Vagina (tissue), 2 donors: ENCODE measurements around the gene CENPB. TPM values are rescaled to one million over a fixed set of nuclear protein-coding genes. Genes with fewer than 3 reads are reported as not detected.

Source experiments
- DNase-seq, 2 donors: peaks; one replicate each; pipeline ENCODE4 v3.0.0-alpha.2; 2017; ENCODE audit errors: extremely low spot score in 2 of 2
- H3K27ac ChIP-seq: fragments of 200-600 bp; sonication (generic); one replicate; pipeline ENCODE4 v1.5.1; 2019
- H3K27me3 ChIP-seq: fragments of 200-600 bp; sonication (generic); one replicate; pipeline ENCODE4 v1.5.1; 2019
- H3K36me3 ChIP-seq, 2 donors: fragments of 200-600 bp; sonication (generic); one replicate each; pipeline ENCODE4 v1.5.1; 2017 to 2019
- H3K4me1 ChIP-seq: fragments of 200-600 bp; sonication (generic); one replicate; pipeline ENCODE4 v1.5.1; 2019
- H3K4me3 ChIP-seq, 2 donors: fragments of 200-600 bp; sonication (generic); 1 replicate in 1 of 2; 2 replicates in 1 of 2; pipeline ENCODE4 v1.5.1; 2016 to 2019
- H3K9me3 ChIP-seq: fragments of 200-600 bp; sonication (generic); one replicate; pipeline ENCODE4 v1.5.1; 2019
- CTCF ChIP-seq, 3 experiments: fragments of 450-650 bp in 2 of 3; fragments of 200-600 bp in 1 of 3; sonication (generic) in 1 of 3; IDR thresholded peaks; one replicate each; pipeline ENCODE4 v1.5.1; 2017 to 2019; ENCODE audit warnings: antibody characterized with exemption in 3 of 3, mild to moderate bottlenecking in 2 of 3, moderate library complexity in 2 of 3
- POLR2A ChIP-seq, 2 donors: fragments of 450-650 bp; IDR thresholded peaks; one replicate each; pipeline ENCODE4 v1.6.1; 2017; ENCODE audit warnings: antibody characterized with exemption in 2 of 2, mild to moderate bottlenecking in 2 of 2, moderate library complexity in 2 of 2
- POLR2AphosphoS5 ChIP-seq, 2 donors: sonication (generic); formaldehyde crosslinking; IDR thresholded peaks; one replicate each; pipeline ENCODE4 v1.9.0; 2017; ENCODE audit warnings: antibody characterized with exemption in 2 of 2, mild to moderate bottlenecking in 2 of 2, low read depth in 1 of 2; ENCODE audit not compliant: insufficient read depth in 1 of 2
- intact Hi-C: fragments of 100-400 bp; cut with DNase I; formaldehyde crosslinking; loops from one replicate; pipeline ENCODE4 v1.15.1; 2023
- total RNA-seq: library from RNA; depleted of rRNA; stranded (reverse); fragments of >200 nt; gene quantifications from one replicate; pipeline ENCODE4 v1.2.3, GENCODE V29; 2016

The CENPB gene
- total RNA-seq, 1 donor from 2014 or later, result 62.9 TPM

GRCh38 chr20:3738111-3739053 is 48.2 kb downstream of the CENPB start:
- TF ChIP-seq POLR2A (IDR thresholded peaks at IDR 0.05) (no peak), POLR2AphosphoS5 (IDR thresholded peaks at IDR 0.05; ENCODE audit: insufficient read depth in 1 of 2, low read depth in 1 of 2) (no peak), CTCF (IDR thresholded peaks at IDR 0.05) (no peak)
- intact Hi-C loops, result no loop called here
- H3K27ac ChIP-seq, result no peak overlapping the region

GRCh38 chr20:3735768-3736167 is 50.8 kb downstream of the CENPB start:
- no peak for TF ChIP-seq POLR2AphosphoS5 (IDR thresholded peaks at IDR 0.05; ENCODE audit: insufficient read depth in 1 of 2, low read depth in 1 of 2)
- TF ChIP-seq POLR2A (IDR thresholded peaks at IDR 0.05), result no peak
- TF ChIP-seq CTCF (IDR thresholded peaks at IDR 0.05), result no peak
- peaks cover 40% of the 10 kb centered on the region for H3K4me1 ChIP-seq
- H3K36me3 ChIP-seq, result no peaks in the 10 kb centered on the region
- no peak overlapping the region for H3K27ac ChIP-seq
- intact Hi-C loops, result no loop called here
- DNase-seq, result no peak
- no peak overlapping the region for H3K4me3 ChIP-seq
- no peaks in the 10 kb centered on the region for H3K27me3 ChIP-seq
- no peaks in the 10 kb centered on the region for H3K9me3 ChIP-seq

More at GRCh38 chr20:3738111-3739053, 48.2 kb downstream of the CENPB start:
- no peaks in the 10 kb centered on the region for H3K9me3 ChIP-seq
- H3K4me3 ChIP-seq, result no peak overlapping the region
- H3K27me3 ChIP-seq, result no peaks in the 10 kb centered on the region
- DNase-seq, result no peak
- no peaks in the 10 kb centered on the region for H3K36me3 ChIP-seq
- peaks cover 32% of the 10 kb centered on the region for H3K4me1 ChIP-seq

GRCh38 chr20:3734111-3734843 is 52.3 kb downstream of the CENPB start:
- no peaks in the 10 kb centered on the region for H3K27me3 ChIP-seq
- no peak for DNase-seq
- intact Hi-C loops, result no loop called here
- H3K4me1 ChIP-seq, result peaks cover 32% of the 10 kb centered on the region
- H3K36me3 ChIP-seq, result no peaks in the 10 kb centered on the region
- H3K27ac ChIP-seq, result peak overlapping the region; percentile 72
- H3K4me3 ChIP-seq, result peak overlapping the region; percentile 42 to 53
- no peak for TF ChIP-seq POLR2AphosphoS5 (IDR thresholded peaks at IDR 0.05; ENCODE audit: insufficient read depth in 1 of 2, low read depth in 1 of 2)
- TF ChIP-seq POLR2A (IDR thresholded peaks at IDR 0.05), result no peak
- no peaks in the 10 kb centered on the region for H3K9me3 ChIP-seq

Other genes with a start within 250 kb of the CENPB start
- not detected for gene GFRA4, start 123.3 kb downstream of the CENPB start, total RNA-seq
- gene ADAM33, start 104.7 kb downstream of the CENPB start, total RNA-seq, result 119 TPM
- gene SIGLEC1, start 74.1 kb downstream of the CENPB start, total RNA-seq, result 8.8 TPM
- 21.6 TPM for gene HSPA12B, start 54.1 kb downstream of the CENPB start, total RNA-seq
- 16.0 TPM for gene ADISSP, start 19.0 kb downstream of the CENPB start, total RNA-seq
- gene SPEF1, start 5.3 kb downstream of the CENPB start, total RNA-seq, result not detected
- gene CDC25B, start 9.6 kb upstream of the CENPB start, total RNA-seq, result 26.5 TPM
- gene AP5S1, start 33.8 kb upstream of the CENPB start, total RNA-seq, result 6.1 TPM
- 22.1 TPM for gene MAVS, start 60.1 kb upstream of the CENPB start, total RNA-seq
- 53.5 TPM for gene PANK2, start 102.6 kb upstream of the CENPB start, total RNA-seq
- gene RNF24, start 228.8 kb upstream of the CENPB start, total RNA-seq, result 15.5 TPM